Epidermal melanocyte (primary cell): ENCODE data around the gene COL16A1.

Experiments
- DNase-seq: peaks from one replicate; pipeline ENCODE4 v3.0.0; 2011; ENCODE audit warnings: low spot score; ENCODE audit not compliant: insufficient read length

The COL16A1 gene

GRCh38 chr1:31688233-31688918, 15.4 kb downstream of the COL16A1 start:
- no peak for DNase-seq

DNA sequence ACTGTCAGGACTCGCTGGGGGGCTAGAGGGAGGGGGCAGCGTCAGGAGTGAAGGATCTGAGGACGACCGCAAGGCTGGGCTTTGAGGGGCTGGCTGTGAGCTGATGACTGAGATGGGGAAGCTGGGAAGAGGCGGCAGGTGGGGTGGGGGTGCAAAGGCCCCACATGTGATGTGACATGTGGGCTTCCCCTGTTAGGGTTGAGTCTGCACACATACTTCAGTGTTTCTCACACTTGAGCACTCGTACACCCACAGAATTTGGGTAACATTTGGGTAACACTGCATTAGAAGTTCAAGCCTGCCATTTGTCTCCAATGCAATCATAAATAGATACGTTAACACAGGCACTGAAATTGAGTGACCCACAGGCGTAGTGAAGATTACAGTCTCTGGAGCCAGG, 16.2 kb downstream of the COL16A1 start:
- no peak for DNase-seq

- DNase-seq, result no peak
These were observed 18.0 kb downstream of the COL16A1 start for GRCh38 chr1:31685795-31686194.

DNA sequence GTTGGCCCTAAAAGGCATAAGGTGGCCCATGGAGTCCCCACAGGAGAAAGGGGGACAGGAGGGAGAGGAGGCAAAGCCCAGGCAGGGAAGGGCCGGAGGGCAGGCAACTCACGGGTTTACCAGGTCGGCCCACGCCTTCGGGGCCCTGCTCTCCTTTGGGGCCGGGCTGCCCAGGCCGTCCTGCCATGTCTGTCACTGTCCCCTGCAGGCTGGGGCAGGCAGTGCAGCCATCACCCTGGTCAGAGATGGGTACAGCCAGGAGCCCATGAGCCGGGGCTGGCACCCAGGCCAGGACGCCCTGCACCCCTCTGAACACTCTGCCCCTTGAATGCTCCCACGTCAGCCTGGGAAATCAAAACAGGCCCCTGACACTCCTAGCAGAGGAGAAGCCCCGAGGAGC, 19.8 kb downstream of the COL16A1 start:
- no peak for DNase-seq

GRCh38 chr1:31681415-31681814, 22.4 kb downstream of the COL16A1 start:
- DNase-seq, result no peak

DNA sequence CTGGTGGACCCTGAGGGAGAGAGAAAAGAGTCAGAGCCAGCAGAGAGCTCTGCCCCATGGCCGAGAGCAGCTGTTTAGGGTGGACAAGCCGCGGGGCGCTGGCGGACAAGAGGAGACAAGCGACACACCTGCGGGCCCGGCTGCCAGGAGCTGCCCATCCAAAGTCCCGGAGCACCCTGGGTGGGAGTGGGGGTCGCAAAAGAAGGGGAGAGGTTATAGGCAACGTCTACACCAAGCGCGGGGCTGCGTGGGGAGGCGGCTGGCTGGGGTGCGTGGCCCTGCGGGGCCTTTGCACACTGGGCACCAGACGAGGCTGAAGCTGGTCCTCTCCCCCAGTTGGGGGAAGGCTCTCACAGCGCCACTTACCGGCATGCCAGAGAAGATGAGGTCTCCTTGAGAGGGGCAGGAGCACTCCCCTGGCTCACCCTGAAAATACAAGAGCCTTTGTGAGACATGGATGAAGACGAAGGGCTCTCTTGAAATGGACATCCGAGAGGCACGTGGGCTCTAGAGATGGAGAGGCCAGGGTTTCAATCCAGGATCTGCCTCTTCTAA, 24.1 kb downstream of the COL16A1 start:
- DNase-seq, result no peak

- no peak for DNase-seq
These were observed 24.7 kb downstream of the COL16A1 start for GRCh38 chr1:31679091-31679490.

GRCh38 chr1:31678681-31679080, 25.1 kb downstream of the COL16A1 start:
- DNase-seq, result no peak

GRCh38 chr1:31677949-31678348, 25.9 kb downstream of the COL16A1 start:
- DNase-seq, result no peak

DNA sequence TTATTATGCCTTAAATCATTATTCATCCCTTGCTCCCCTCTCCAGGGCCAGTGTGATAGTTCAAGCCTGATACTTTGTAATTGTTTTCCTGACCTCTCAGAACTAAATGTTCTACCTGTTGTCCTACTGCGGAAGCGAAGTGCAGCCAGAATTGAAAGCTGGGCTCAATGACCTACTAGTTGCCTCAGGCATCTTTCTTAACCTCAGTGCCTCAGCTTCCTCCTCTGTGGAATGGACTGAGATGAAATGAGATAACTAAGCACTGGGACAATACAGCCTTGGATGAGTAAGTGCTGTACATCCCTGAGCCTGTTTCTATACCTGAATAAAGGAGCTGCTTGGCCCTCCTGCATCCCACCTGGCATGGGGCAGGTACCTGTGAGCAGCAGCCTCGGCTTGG, 26.4 kb downstream of the COL16A1 start:
- no peak for DNase-seq

DNA sequence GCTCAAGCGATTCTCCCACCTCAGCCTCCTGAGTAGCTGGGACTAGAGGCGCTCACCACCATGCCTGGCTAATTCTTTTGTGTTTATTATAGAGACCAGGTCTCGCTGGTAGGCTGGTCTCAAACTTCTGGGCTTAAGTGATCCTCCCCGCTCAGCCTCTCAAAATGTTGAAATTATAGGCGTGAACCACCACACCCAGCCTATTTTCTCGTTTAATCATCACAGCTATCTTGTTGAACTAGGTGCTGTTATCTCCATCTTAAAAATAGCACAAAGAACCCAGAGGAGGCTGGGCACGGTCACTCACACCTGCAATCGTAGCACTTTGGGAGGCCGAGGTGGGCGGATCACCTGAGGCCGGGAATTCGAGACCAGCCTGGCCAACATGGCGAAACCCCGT, 28.1 kb downstream of the COL16A1 start:
- no peak for DNase-seq

- no peak for DNase-seq
These were observed 28.7 kb downstream of the COL16A1 start for GRCh38 chr1:31675161-31675560.

DNA sequence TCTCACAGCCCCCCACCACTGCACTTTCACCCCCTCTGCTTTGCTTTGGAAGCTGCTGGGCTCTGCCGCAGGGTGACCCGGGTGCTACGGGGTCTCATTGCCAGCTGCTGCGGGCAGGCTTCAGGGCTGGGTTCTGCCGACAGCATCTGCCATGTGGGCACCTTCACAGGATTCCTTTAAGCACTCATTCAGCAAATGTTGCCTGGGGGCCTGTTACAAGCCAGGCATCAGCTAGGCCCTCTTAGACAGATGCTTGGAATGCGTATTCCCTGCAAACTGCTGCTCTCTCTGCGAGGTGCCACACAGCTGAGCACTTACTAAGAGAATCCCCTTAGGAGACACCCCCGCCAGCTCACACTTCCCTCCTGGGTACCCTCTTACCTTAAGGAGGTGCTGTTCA, 29.2 kb downstream of the COL16A1 start:
- DNase-seq, result no peak

DNA sequence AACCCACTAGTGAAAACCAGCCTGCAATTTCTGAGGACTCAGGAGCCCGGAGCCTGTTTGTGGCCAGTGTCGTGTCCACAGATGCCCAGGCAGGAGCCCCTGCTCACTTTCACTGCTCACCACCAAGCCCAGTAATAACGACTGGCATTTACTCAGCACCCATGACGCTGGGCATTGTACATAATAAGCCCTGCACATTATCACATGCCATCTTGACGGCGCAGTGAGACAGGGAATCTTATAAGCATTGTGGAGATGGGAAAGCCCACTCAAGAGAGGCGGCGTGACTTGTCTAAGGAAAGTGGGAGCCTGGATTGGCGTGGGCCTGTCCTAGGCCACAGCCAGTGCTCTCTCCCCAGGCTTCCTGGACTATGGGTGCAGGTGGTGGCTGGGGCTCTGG, 30.4 kb downstream of the COL16A1 start:
- DNase-seq, result no peak

DNA sequence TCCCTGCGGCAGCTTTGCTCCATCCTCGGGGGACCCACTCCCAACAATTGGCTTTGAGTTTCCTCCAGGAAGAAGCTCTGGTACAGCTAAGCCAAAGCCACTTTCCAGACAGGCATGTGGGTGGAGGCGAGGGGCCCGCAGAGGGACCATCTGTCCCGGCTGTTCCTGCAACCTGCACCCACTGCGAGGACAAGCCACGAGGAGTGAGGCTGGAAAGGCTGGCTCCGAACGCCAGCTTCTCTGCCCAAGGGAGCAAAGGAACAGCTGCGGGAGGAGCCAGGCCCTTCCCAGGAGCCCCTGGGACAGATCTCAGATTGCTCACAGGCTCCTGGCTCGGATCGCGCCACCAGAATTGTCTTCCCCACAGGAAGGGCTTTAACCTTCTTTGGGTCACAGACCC, 30.8 kb downstream of the COL16A1 start:
- no peak for DNase-seq

GRCh38 chr1:31671561-31672201, 32.1 kb downstream of the COL16A1 start:
- no peak for DNase-seq

GRCh38 chr1:31671147-31671546, 32.7 kb downstream of the COL16A1 start:
- no peak for DNase-seq

DNA sequence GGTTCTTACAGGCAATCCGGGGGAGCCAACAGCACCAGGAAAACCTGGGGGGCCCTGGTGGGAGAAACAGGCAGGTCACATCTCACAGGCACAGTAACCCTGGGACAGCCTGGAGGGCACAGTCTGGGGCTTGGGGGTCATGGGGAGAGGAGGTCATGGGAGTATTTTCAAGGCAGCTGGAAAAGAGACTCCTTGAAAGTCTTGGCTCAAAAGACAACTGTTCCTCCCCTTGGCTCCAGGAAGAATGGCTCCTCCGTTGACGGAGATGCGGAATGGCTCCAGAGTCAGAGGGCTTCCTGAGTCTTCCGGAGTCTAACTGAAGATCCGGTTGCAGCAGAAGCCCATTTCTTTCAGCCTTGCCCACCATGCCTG, 33.2 kb downstream of the COL16A1 start:
- no peak for DNase-seq

DNA sequence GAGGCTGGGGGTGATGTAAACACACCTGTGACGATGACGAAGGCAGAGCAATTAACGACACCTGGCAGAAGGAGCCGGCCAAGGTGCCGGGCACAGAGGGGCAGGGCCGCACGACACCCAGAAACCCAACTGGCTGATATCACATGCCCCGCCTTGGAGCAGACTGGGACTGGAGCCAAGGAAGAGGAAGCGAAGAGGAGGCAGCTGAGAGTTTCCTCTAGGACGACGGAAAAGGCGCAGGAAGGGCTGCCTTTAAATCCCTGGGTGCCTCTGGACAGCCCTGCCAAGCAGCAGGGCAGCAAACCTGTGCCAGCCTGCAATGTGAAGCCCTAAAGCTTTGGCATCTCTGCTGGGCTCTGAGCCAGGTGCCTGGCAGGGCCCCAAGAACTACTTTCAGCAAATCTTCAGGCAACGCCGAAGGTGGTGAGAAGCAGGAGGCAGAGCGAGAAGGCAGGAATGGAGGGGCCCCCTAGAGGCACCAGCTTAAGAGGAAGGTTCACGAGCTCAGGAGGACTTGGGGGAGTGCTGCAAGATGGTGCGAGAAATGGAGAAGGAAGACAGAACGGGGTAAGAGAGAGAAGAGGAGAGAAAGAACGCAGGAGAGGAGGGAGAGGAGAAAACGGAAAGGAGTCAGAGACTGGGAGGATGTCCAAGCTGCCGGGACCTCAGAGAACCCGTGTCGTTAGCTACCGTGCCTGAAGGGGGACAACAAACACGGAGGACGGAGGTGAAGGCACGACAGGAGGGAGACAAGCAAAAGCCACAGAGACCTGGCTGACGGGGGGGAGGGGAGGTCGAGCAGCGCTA, 33.8 kb downstream of the COL16A1 start:
- no peak for DNase-seq

DNA sequence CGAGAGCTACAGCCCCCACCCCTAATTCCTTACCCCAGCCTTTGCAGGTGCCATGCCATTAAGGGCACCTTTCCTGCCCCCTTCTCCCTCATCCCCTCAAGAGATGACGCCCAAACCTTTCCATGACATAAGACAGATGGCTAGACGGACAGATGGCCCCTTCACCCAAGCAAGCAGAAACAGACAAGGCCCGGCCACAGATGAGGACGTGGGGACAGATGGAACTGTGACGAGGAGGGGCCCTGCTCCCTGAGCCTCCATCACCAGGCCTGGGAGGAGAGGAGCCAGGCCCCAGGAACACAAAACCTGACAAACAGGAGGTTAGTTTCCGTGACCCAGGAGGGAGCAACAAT, 34.4 kb downstream of the COL16A1 start:
- DNase-seq, result no peak

GRCh38 chr1:31668303-31668883, 35.4 kb downstream of the COL16A1 start:
- no peak for DNase-seq
